ENCODE data around the gene CMC1. TPM values are rescaled to one million over a fixed set of nuclear protein-coding genes. Genes with fewer than 3 reads are reported as not detected.

The CMC1 gene
- total RNA-seq, 1 experiment from 2014 or later: 15.9 TPM

- Histone ChIP-seq H3K4me1 (ENCODE audit: control insufficient read depth, insufficient read depth, low read length) (peaks cover 20% of the 10 kb centered on the region; the same call in 1 of the 2 replicates), H3K4me3 (ENCODE audit: low read depth in 2 of 2, low read length in 2 of 2) (peak overlapping the region; percentile 78 to 91), H3K9me3 (ENCODE audit: control insufficient read depth, insufficient read depth, low read depth, low read length) (no peaks in the 10 kb centered on the region), H3K27me3 (ENCODE audit: control insufficient read depth, insufficient read depth, low read length) (no peaks in the 10 kb centered on the region), H3K27ac (ENCODE audit: low read length) (peak overlapping the region; percentile 91), H3K36me3 (ENCODE audit: control insufficient read depth, insufficient read depth, low read length) (no peaks in the 10 kb centered on the region; the same call in none of the 2 replicates)
- TF ChIP-seq SIN3A (IDR thresholded peaks at IDR 0.05; ENCODE audit: borderline replicate concordance, insufficient read depth, low read depth, low read length): no peak
- TF ChIP-seq POLR2AphosphoS5 (IDR thresholded peaks at IDR 0.05; ENCODE audit: low read depth, low read length): no peak
- TF ChIP-seq, protein P1, sequence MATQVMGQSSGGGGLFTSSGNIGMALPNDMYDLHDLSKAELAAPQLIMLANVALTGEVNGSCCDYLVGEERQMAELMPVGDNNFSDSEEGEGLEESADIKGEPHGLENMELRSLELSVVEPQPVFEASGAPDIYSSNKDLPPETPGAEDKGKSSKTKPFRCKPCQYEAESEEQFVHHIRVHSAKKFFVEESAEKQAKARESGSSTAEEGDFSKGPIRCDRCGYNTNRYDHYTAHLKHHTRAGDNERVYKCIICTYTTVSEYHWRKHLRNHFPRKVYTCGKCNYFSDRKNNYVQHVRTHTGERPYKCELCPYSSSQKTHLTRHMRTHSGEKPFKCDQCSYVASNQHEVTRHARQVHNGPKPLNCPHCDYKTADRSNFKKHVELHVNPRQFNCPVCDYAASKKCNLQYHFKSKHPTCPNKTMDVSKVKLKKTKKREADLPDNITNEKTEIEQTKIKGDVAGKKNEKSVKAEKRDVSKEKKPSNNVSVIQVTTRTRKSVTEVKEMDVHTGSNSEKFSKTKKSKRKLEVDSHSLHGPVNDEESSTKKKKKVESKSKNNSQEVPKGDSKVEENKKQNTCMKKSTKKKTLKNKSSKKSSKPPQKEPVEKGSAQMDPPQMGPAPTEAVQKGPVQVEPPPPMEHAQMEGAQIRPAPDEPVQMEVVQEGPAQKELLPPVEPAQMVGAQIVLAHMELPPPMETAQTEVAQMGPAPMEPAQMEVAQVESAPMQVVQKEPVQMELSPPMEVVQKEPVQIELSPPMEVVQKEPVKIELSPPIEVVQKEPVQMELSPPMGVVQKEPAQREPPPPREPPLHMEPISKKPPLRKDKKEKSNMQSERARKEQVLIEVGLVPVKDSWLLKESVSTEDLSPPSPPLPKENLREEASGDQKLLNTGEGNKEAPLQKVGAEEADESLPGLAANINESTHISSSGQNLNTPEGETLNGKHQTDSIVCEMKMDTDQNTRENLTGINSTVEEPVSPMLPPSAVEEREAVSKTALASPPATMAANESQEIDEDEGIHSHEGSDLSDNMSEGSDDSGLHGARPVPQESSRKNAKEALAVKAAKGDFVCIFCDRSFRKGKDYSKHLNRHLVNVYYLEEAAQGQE (IDR thresholded peaks at IDR 0.05; ENCODE audit: insufficient read depth in 1 of 2, low read depth in 2 of 2, low read length in 1 of 2): no peak
- BruUV-seq (replicated peaks): no TSS peak
- peak; percentile 29 for ATAC-seq
- in situ Hi-C loops (cut with HindIII; ENCODE audit: low pct_unique_long_range_greater_than_20kb, low sequenced_read_pairs): no loop called here
- intact Hi-C loops (cut with micrococcal nuclease; ENCODE audit: unreplicated experiment): no loop called here
- DNase-seq (ENCODE audit: low read depth, low spot score): no peak
- POLR2A ChIA-PET: interaction anchor here (0.9 kb wide), 1 partner anchor 10 kb away, joined by 3 read pairs; no protein-coding TSS in a partner anchor
- CTCF ChIA-PET: no interaction called here
Measured at GRCh38 chr3:28349469-28350000, 108.1 kb downstream of the CMC1 start.

Other genes with a start within 250 kb of the CMC1 start
- 0.82 TPM for gene ZCWPW2, start 107.1 kb downstream of the CMC1 start, total RNA-seq (2021; ENCODE audit: unreplicated experiment)
- gene AZI2, start 107.2 kb downstream of the CMC1 start, total RNA-seq (2021; ENCODE audit: unreplicated experiment): 42.4 TPM